Stimulated activated CD8-positive, alpha-beta memory T cell treated with anti-CD3 and anti-CD28 coated beads, Interleukin-2, amount 100 ng/mL, for 48 hours (primary cell): ENCODE data around the gene C2.
A peak's percentile ranks its signal among the peaks of the same experiment; 100 is the strongest.
"Not testable (repeated sequence)": the region's sequence is repeated elsewhere in the genome, so short reads cannot be mapped to it uniquely, and the experiment has no call there.

ENCODE experiments used
- DNase-seq, 2 donors: peaks; one replicate each; pipeline ENCODE4 v3.0.0-alpha.2; 2020; ENCODE audit warnings: low read depth in 2 of 2

C2 gene

DNA sequence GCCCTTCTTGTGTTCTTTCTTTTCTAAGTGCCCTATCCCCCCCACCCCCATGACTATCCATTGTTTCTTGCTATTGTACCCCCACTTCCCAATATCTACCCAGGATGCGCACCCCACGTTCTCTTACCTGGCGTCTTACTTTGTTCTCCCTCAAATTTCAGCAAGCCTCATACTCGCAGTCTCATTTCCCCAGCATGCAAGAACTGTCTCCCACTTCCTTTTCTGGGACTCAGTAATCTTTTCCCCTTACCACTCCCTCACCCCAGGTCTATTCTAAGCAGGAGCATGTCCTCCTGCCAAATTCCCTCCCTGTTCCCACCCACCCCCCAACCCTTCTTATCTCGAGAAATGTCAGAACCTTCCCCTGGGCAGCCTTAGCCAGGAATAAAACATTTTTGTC is 28.3 kb upstream of the C2 start:
- DNase-seq: no peak

GRCh38 chr6:31899882-31900722 is 27.4 kb upstream of the C2 start:
- DNase-seq: no peak

- no peak for DNase-seq
Observed at GRCh38 chr6:31900917-31901414, 26.6 kb upstream of the C2 start.

- DNase-seq: peak; percentile 49 to 50
Observed at GRCh38 chr6:31901415-31901952, 26.0 kb upstream of the C2 start.

- DNase-seq: peak; percentile 79 to 80
Observed at GRCh38 chr6:31901953-31902643, 25.4 kb upstream of the C2 start, which contains the start of gene ZBTB12. ZBTB12 (minus strand) TSS chr6:31902086; CDS start chr6:31901305, 781 bp downstream.

GRCh38 chr6:31903957-31904356 is 23.6 kb upstream of the C2 start:
- no peak for DNase-seq

- DNase-seq: no peak
Observed at GRCh38 chr6:31905041-31905440, 22.5 kb upstream of the C2 start.

- DNase-seq: no peak
Observed at GRCh38 chr6:31906122-31906521, 21.4 kb upstream of the C2 start.

DNA sequence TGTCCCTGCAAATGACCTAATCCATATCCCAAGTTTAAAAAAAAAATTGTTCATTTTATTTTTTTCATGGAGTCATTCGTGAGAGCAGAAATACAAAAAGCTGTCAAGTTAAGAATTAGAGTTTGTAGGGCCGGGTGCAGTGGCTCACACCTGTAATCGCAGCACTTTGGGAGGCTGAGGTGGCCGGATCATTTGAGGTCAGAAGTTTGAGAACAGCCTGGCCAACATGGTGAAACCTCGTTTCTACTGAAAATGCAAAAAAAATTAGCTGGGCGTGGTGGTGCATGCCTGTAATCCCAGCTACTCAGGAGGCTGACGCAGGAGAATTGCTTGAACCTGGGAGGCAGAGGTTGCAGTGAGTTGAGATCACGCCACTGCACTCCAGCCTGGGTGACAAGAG is 20.8 kb upstream of the C2 start:
- not testable (repeated sequence) for DNase-seq

DNA sequence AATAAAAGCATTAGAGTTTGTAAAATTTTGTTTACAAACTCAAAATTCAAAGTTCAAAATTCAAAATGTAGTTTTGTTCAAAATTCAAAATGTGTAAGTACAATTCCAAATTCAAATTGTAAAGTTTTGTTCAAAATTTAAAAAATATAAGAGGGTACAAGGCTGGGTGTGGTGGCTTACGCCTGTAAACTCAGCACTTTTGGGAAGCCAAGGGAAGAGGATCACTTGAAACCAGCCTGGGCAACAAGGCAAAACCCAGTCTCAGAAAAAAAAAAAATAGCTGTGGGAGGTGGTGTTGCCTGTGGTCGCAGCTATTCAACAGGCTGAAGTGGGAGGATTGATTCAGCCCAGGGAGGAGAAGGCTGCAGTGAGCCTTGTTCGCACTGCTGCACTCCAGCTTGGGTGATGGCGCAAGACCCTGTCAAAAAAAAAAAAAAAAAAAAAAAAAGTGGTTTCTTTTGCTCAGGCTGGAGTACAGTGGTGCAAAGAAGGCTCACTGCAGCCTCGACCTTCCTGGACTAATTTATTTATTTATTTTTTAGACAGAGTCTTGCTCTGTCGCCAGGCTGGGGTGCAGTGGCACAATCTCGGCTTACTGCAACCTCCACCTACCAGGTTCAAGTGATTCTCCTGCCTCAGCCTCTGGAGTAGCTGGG is 20.2 kb upstream of the C2 start:
- DNase-seq: no peak

DNA sequence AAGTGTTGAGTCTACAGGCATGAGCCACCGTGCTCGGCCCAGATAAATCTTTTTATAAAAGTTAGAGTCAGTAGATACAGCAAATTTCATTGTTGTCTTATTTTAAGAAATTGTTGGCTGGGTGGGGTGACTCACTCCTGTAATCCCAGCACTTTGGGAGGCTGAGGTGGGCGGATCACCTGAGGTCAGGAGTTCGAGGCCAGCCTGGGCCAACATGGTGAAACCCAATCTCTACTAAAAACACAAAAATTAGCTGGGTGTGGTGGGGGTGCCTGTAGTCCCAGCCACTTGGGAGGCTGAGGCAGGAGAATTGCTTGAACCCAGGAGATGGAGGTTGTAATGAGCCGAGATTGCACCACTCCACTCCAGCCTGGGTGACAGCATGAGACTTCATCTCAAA is 19.3 kb upstream of the C2 start:
- not testable (repeated sequence) for DNase-seq

DNA sequence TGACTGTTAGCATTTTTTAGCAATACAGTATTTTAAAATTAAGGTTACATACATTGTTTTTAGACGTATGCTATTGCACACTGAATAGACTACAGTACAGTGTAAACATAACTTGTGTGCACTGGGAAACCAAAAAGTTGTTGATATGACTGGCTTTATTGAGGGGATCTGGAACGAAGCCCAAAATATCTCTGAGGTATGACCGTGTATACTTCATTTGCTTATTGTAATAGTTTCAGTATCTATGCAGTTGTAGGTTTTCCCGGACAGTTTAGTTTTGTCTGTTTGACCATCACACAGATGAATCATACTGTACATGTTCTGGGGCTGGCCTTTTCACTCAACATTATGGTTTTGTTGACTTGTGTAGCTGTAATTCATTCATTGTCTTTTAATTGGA is 18.7 kb upstream of the C2 start:
- DNase-seq: no peak

DNA sequence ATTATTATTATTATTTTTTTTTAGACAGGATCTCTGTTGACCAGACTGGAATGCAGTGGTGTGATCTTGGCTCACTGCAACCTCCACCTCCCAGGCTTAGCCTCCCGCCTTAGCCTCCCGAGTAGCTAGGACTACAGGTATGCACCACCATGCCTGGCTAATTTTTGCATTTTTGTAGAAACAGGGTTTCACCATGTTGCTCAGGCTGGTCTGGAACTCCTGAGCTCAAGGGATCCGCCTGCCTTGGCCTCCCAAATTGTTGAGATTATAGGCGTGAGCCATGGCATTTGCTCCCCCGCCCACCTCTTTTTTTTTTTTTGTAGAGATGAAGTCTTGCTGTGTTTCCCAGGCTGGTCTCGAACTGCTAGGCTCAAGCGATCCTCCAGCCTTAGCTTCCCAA is 18.2 kb upstream of the C2 start:
- DNase-seq: not testable (repeated sequence)

DNA sequence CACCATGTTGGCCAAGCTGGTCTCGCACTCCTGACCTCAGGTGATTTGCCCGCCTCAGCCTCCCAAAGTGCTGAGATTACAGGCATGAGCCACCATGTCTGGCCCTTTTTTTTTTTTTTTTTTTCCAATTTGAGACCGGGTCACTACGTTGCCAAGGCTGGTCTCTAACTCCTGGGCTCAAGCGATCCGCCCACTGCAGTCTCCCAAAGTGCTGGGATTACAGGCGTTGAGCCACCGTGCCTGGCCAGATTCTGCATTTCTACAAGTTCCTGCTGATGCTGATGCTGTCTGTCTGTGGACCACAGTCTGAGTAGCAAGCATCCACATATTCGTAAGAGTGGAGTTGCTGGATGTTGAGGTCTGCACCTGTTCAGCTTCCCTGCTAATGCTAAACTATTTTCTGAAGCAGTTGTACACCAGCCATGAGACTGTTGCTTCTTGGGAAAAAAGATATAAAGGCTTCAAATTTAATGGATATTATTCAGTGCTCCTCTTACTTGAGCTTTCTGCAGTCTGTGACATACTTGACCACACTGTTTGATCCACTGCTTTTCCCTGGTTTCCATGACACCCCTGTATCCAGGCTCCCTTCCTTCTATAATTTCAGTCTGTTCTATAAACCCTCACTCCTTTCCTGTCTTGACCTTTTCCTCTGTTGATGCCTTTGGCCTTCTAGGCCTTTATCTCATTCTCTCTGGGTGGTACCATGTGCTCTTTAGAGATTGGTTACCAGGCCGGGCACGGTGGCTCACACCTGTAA is 15.5 kb upstream of the C2 start:
- DNase-seq: no peak

DNA sequence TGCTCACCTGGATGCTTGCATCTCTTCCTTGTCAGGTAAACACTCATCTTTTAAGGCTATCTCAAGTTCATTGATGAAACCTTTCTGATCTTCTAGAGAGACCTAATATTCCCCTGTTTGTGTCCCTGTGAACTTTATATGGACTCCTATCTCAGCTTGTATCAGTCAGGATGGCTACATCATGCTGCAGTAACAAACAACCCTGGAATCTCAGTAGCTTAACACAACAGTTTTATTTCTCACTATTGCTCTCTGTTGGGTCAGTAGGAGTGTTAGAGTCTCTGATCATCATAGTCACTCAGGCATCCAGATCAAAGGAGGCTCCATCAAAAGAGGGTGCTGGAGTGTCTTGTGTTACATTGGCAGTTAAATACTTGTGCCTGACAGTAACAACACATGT is 12.2 kb upstream of the C2 start:
- no peak for DNase-seq

DNA sequence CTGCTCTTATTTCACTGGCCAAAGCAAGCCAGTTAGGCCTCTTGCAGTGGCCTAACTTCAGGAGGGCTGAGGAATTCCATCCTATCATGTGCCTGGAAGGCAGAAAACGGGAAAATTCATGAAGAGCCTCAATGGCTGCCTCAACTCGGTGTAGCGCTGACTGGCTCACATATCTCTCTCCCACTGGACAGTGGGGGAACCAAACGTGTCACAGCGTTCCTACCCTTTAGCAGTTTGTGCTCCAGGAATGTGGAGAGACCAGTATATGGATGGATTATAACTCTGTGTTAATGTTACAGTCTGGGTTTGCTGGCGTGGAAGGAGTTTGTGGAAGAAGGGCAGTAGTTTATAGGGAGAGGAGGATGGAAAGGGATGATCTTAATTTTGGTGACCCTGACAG is 11.8 kb upstream of the C2 start:
- no peak for DNase-seq

DNA sequence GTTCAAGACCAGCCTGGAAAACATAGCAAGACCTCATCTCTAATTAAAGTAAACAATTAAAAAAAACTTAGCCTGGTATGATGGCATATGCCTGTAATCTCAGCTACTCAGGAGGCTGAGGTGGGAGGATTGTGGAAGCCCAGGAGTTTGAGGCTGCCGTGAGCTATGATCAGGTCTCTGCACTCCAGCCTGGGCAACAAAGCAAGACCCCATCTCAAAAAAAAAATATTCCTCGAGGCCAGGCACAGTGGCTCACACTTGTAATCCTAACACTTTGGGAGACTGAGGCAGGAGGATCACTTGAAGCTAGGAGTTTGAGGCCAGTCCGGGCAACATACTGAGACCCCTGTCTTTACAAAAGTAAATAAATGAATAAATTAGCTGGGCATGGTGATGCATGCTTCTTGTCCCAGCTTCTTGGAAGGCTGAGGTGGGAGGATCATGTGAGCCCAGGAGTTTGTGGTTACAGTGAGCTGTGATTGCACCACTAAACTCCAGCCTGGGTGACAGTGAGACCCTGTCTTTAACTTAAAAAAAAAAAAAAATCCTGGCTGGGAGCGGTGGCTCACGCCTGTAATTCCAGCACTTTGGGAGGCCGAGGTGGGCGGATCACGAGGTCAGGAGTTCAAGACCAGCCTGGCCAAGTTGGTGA is 9.3 kb upstream of the C2 start:
- no peak for DNase-seq

GRCh38 chr6:31919624-31920303 is 7.8 kb upstream of the C2 start:
- DNase-seq: no peak

- no peak for DNase-seq
Observed at GRCh38 chr6:31920811-31921210, 6.7 kb upstream of the C2 start.

DNA sequence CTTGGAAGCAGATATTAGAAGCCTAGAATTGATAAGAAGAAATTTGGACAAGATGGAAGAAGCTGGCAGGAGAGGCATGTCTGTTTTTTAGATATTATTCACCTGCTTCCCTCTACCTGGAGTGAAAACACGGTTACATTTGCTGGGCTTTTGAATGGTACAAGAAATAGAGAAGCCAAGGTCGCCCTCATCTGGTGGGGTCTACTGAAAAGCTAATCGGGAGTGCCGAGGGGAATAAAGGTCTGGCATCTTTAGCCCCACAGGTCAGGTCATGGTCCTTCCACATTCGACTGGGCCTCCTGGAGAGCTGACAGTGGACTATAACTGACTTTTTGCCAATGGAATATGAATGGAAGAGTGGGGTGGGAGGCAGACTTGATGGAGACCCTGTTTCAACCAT is 4.6 kb upstream of the C2 start:
- no peak for DNase-seq
